CD14-positive monocyte (primary cell): ENCODE results near the gene TMIGD1. TPM values are rescaled to one million over a fixed set of nuclear protein-coding genes. Genes with fewer than 3 reads are reported as not detected.

ENCODE experiments used
- DNase-seq, 3 donors: peaks; one replicate each; pipeline ENCODE4 v3.0.0-alpha.2; 2011 to 2022
- H2AFZ ChIP-seq: 2 replicates; pipeline ENCODE4 v1.6.0; 2012; ENCODE audit warnings: mild to moderate bottlenecking, low read depth, low read length, inconsistent platforms; ENCODE audit not compliant: insufficient read depth, poor library complexity, severe bottlenecking
- H3K27ac ChIP-seq, 2 donors: 1 replicate in 1 of 2; 2 replicates in 1 of 2; pipeline ENCODE4 v1.5.1; 2012 to 2013; ENCODE audit warnings: low read length in 2 of 2, control low read depth in 1 of 2, inconsistent platforms in 1 of 2, low read depth in 1 of 2, mild to moderate bottlenecking in 1 of 2
- H3K27me3 ChIP-seq, 2 donors: one replicate each; pipeline versions ENCODE4 v1.6.0 to v1.6.1; 2011 to 2013; ENCODE audit warnings: low read length in 2 of 2; ENCODE audit not compliant: control insufficient read depth in 2 of 2, insufficient read depth in 2 of 2
- H3K36me3 ChIP-seq, 2 donors: replicated peaks in 1 of 2; 1 replicate in 1 of 2; 2 replicates in 1 of 2; pipeline versions ENCODE4 v1.5.1 to v1.6.1; 2012 to 2013; ENCODE audit warnings: low read length in 2 of 2, control low read depth in 1 of 2, inconsistent platforms in 1 of 2, mild to moderate bottlenecking in 1 of 2; ENCODE audit not compliant: insufficient read depth in 2 of 2, control insufficient read depth in 1 of 2
- H3K4me1 ChIP-seq, 2 donors: 1 replicate in 1 of 2; 2 replicates in 1 of 2; pipeline versions ENCODE4 v1.5.1 to v1.6.1; 2012 to 2013; ENCODE audit warnings: low read length in 2 of 2, control low read depth in 1 of 2, inconsistent platforms in 1 of 2, mild to moderate bottlenecking in 1 of 2, moderate library complexity in 1 of 2; ENCODE audit not compliant: insufficient read depth in 2 of 2, control insufficient read depth in 1 of 2
- H3K4me2 ChIP-seq: replicated peaks from 2 replicates; pipeline ENCODE3; 2012; ENCODE audit warnings: low read length, moderate library complexity, mild to moderate bottlenecking; ENCODE audit not compliant: poor library complexity, severe bottlenecking; ENCODE audit errors: extremely low read depth
- H3K4me3 ChIP-seq, 3 experiments: fragments of 200-600 bp in 1 of 3; sonication (generic) in 1 of 3; replicated peaks in 1 of 3; 1 replicate in 2 of 3; 2 replicates in 1 of 3; pipeline ENCODE4 v1.5.1; 2011 to 2013; ENCODE audit warnings: low read length in 3 of 3, mild to moderate bottlenecking in 3 of 3, control low read depth in 2 of 3, low read depth in 2 of 3, inconsistent platforms in 1 of 3, moderate library complexity in 1 of 3
- H3K79me2 ChIP-seq: 2 replicates; pipeline ENCODE4 v1.6.0; 2012; ENCODE audit warnings: mild to moderate bottlenecking, control low read depth, inconsistent platforms, low read length, moderate library complexity; ENCODE audit not compliant: insufficient read depth
- H3K9ac ChIP-seq: 2 replicates; pipeline ENCODE4 v1.6.0; 2017; ENCODE audit warnings: low read length, mild to moderate bottlenecking; ENCODE audit not compliant: insufficient read depth, poor library complexity, severe bottlenecking
- H3K9me3 ChIP-seq, 2 donors: replicated peaks in 1 of 2; 1 replicate in 1 of 2; 2 replicates in 1 of 2; pipeline versions ENCODE4 v1.5.1 to v1.6.1; 2012 to 2013; ENCODE audit warnings: low read length in 2 of 2, control low read depth in 1 of 2; ENCODE audit not compliant: control insufficient read depth in 1 of 2, insufficient read depth in 1 of 2
- H4K20me1 ChIP-seq: 2 replicates; pipeline ENCODE4 v1.6.0; 2012; ENCODE audit warnings: mild to moderate bottlenecking, low read length, control low read depth, moderate library complexity; ENCODE audit not compliant: insufficient read depth
- H3K27ac Mint-ChIP-seq, 7 donors: one replicate each; pipeline ENCODE4 v1.8.0; 2020; ENCODE audit warnings: mild to moderate bottlenecking in 7 of 7, mixed read lengths in 7 of 7, moderate library complexity in 6 of 7, inconsistent platforms in 2 of 7
- H3K27me3 Mint-ChIP-seq, 3 donors: one replicate each; pipeline ENCODE4 v1.8.0; 2021 to 2022; ENCODE audit warnings: low read depth in 3 of 3, mild to moderate bottlenecking in 3 of 3, mixed read lengths in 3 of 3, moderate library complexity in 3 of 3, inconsistent platforms in 1 of 3
- H3K36me3 Mint-ChIP-seq, 2 donors: one replicate each; pipeline ENCODE4 v1.8.0; 2020; ENCODE audit warnings: mixed read lengths in 2 of 2, inconsistent platforms in 1 of 2, mild to moderate bottlenecking in 1 of 2
- H3K4me1 Mint-ChIP-seq: one replicate; pipeline ENCODE4 v1.8.0; 2020; ENCODE audit warnings: mild to moderate bottlenecking, mixed read lengths
- H3K4me3 Mint-ChIP-seq, 2 donors: one replicate each; pipeline ENCODE4 v1.8.0; 2020; ENCODE audit warnings: mild to moderate bottlenecking in 2 of 2, mixed read lengths in 2 of 2, moderate library complexity in 1 of 2
- H3K9me3 Mint-ChIP-seq, 7 donors: one replicate each; pipeline ENCODE4 v1.8.0; 2020 to 2022; ENCODE audit warnings: mixed read lengths in 7 of 7, mild to moderate bottlenecking in 6 of 7, moderate library complexity in 6 of 7, inconsistent platforms in 2 of 7
- WGBS: methylation state at CpG from one replicate; pipeline ENCODE4 v1.1.5; 2013; ENCODE audit warnings: missing lambda C conversion rate; ENCODE audit not compliant: insufficient coverage; 5-methylcytosine and 5-hydroxymethylcytosine counted together
- intact Hi-C, 2 donors: fragments of 100-400 bp; cut with micrococcal nuclease; formaldehyde crosslinking; loops; one replicate each; pipeline versions ENCODE4 v1.15.0 to v1.15.1; 2023
- polyA plus RNA-seq, 3 donors: library from polyadenylated mRNA; depleted of rRNA in 1 of 3; unstranded in 2 of 3; stranded (reverse) in 1 of 3; fragments of 300-500 nt in 2 of 3; fragments of >200 nt in 1 of 3; fragmentation: Illumina TruSeq in 2 of 3; gene quantifications; 1 replicate in 2 of 3; 2 replicates in 1 of 3; pipeline ENCODE4 v1.2.3, GENCODE V29; 2012 to 2021
- TF ChIP-seq, protein P1 (sequence below): fragments of 200-600 bp; IDR thresholded peaks from one replicate; pipeline ENCODE4 v1.8.0; 2022; ENCODE audit warnings: antibody characterized with exemption, mild to moderate bottlenecking

Gene TMIGD1
- polyA plus RNA-seq, 3 donors: not detected

DNA sequence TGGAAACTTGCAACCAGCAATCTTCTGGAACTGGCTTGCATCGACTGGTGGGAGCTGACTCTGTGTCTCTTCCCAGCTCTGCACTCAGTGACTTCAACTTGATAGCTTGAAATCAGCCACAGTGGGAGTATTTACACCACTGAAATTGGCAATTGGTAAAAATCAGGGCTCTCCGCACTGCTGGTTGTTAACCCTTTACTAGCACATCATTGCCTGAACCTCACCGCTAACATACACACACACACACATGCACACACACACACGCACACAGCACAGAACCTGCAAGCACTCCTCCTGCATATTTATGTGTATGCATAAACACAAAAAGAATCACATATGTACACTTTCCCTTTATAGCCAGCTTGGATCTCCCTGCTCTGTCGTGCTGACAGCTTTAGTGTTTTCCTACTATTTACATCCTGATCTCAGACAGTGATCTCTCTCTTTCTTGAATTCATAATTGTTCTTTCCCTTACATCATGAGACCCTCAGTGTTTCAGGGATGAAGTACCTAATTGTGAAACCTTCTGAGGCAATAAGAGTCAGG is 7.9 kb upstream of the TMIGD1 start:
- Histone ChIP-seq H3K27me3 (no peaks in the 10 kb centered on the region), H3K9me3 (peaks cover 0 to 4% of the 10 kb centered on the region in 2 donors), H3K36me3 (no peaks in the 10 kb centered on the region), H3K79me2 (no peaks in the 10 kb centered on the region), H4K20me1 (no peaks in the 10 kb centered on the region), H3K27ac (no peak overlapping the region), H3K9ac (no peak overlapping the region), H3K4me2 (no peak overlapping the region), H3K4me1 (peaks cover 50 to 66% of the 10 kb centered on the region in 2 donors), H2AFZ (no peak overlapping the region), H3K4me3 (no peak overlapping the region)
- H3K9me3 Mint-ChIP-seq: peaks cover 2 to 14% (median 7%) of the 10 kb centered on the region in 7 donors
- no peak overlapping the region for H3K4me3 Mint-ChIP-seq
- intact Hi-C loops: loop anchor here in 1 of 2 donors (5.0 kb wide), 1 partner anchor 36 kb away; the partner anchor contains the start of gene CPD
- 75% methylated on average over 3 of the region's 5 CpGs for WGBS
- H3K4me1 Mint-ChIP-seq: peaks cover 67% of the 10 kb centered on the region
- no peak for DNase-seq
- no peak overlapping the region for H3K27ac Mint-ChIP-seq
- H3K27me3 Mint-ChIP-seq: peaks cover 0 to 1% (median 0%) of the 10 kb centered on the region in 3 donors
- TF ChIP-seq, protein P1, sequence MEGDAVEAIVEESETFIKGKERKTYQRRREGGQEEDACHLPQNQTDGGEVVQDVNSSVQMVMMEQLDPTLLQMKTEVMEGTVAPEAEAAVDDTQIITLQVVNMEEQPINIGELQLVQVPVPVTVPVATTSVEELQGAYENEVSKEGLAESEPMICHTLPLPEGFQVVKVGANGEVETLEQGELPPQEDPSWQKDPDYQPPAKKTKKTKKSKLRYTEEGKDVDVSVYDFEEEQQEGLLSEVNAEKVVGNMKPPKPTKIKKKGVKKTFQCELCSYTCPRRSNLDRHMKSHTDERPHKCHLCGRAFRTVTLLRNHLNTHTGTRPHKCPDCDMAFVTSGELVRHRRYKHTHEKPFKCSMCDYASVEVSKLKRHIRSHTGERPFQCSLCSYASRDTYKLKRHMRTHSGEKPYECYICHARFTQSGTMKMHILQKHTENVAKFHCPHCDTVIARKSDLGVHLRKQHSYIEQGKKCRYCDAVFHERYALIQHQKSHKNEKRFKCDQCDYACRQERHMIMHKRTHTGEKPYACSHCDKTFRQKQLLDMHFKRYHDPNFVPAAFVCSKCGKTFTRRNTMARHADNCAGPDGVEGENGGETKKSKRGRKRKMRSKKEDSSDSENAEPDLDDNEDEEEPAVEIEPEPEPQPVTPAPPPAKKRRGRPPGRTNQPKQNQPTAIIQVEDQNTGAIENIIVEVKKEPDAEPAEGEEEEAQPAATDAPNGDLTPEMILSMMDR: no peak
- no peaks in the 10 kb centered on the region for H3K36me3 Mint-ChIP-seq

DNA sequence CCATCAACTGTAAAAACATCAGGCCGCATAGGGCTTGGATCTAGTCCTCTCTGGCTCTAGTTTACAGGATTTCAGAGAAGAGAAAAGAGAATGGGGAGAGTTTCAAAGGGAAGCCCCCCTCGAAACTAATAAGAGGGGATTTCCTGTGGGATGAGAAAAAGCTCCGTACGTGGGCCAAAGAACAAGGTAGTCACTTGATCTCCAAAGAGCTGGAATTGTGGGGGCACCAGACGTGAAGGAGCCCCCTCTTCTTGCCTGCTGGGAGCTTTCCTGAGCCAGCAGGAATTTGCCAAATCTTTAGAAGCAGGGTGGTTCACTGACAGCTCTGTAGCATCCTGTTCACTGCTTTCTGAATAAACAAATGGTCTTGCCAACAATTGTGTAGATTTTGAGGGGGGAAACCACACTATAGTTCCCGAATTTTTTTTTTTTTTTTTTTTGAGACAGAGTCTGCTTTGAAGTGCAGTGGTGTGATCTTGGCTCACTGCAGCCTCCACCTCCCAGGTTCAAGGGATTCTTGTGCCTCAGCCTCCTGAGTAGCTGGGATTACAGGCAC is 7.0 kb upstream of the TMIGD1 start:
- Mint-ChIP-seq H3K27me3 (peaks cover 0 to 1% (median 0%) of the 10 kb centered on the region in 3 donors), H3K4me1 (peaks cover 61% of the 10 kb centered on the region), H3K36me3 (no peaks in the 10 kb centered on the region), H3K4me3 (no peak overlapping the region), H3K9me3 (peaks cover 2 to 14% (median 7%) of the 10 kb centered on the region in 7 donors), H3K27ac (peak overlapping the region in 4 of 7 donors; percentile 14 to 81 (median 30))
- DNase-seq: no peak
- peaks cover 0 to 4% of the 10 kb centered on the region in 2 donors for H3K9me3 ChIP-seq
- intact Hi-C loops: loop anchor here in 1 of 2 donors (5.0 kb wide), 1 partner anchor 36 kb away; the partner anchor contains the start of gene CPD
- H3K9ac ChIP-seq: no peak overlapping the region
- H3K4me2 ChIP-seq: no peak overlapping the region
- TF ChIP-seq, protein P1: no peak
- H3K36me3 ChIP-seq: no peaks in the 10 kb centered on the region
- peaks cover 41 to 57% of the 10 kb centered on the region in 2 donors for H3K4me1 ChIP-seq
- H2AFZ ChIP-seq: peak overlapping the region; percentile 18
- H3K4me3 ChIP-seq: no peak overlapping the region
- H3K27me3 ChIP-seq: no peaks in the 10 kb centered on the region
- H3K79me2 ChIP-seq: no peaks in the 10 kb centered on the region
- H4K20me1 ChIP-seq: no peaks in the 10 kb centered on the region
- 17% methylated on average over 4 of the region's 6 CpGs for WGBS
- no peak overlapping the region for H3K27ac ChIP-seq
